K562 (cell line): ENCODE results near the gene TANK. TPM values are rescaled to one million over a fixed set of nuclear protein-coding genes. Genes with fewer than 3 reads are reported as not detected.

Experiments
- ATF2 ChIP-seq: sonication (generic); formaldehyde crosslinking; IDR thresholded peaks from 2 replicates; pipeline ENCODE4 v1.8.1; 2022; ENCODE audit warnings: missing genetic modification reagents
- ATF7 ChIP-seq: fragments of 450-650 bp; IDR thresholded peaks from 2 replicates; pipeline ENCODE4 v1.7.1; 2014; ENCODE audit warnings: mild to moderate bottlenecking, moderate library complexity
- CBFB ChIP-seq: sonication (generic); formaldehyde crosslinking; IDR thresholded peaks from 2 replicates; pipeline ENCODE4 v1.4.0; 2020; ENCODE audit warnings: mild to moderate bottlenecking, missing genetic modification reagents
- E2F8 ChIP-seq: fragments of 450-650 bp; IDR thresholded peaks from 2 replicates; pipeline ENCODE4 v1.7.1; 2018; ENCODE audit warnings: mild to moderate bottlenecking, low read depth; ENCODE audit not compliant: partially characterized antibody
- ETV6 ChIP-seq, 3 experiments: fragments of 150-350 bp in 1 of 3; sonication (generic) in 1 of 3; formaldehyde crosslinking in 1 of 3; IDR thresholded peaks; 2 replicates each; pipeline versions ENCODE4 v1.6.1 to v1.8.0; 2014 to 2022; ENCODE audit warnings: borderline replicate concordance in 2 of 3, low read depth in 2 of 3, antibody characterized with exemption in 1 of 3, low read length in 1 of 3, mild to moderate bottlenecking in 1 of 3, missing genetic modification reagents in 1 of 3
- MTF1 ChIP-seq: fragments of 250-450 bp; sonication (Bioruptor Pico); IDR thresholded peaks from 2 replicates; pipeline ENCODE4 v1.9.0; 2021; ENCODE audit warnings: moderate library complexity, mild to moderate bottlenecking, inconsistent platforms, borderline replicate concordance
- NBN ChIP-seq: fragments of 450-650 bp; IDR thresholded peaks from 2 replicates; pipeline ENCODE4 v1.6.1; 2016; ENCODE audit warnings: low read depth, mild to moderate bottlenecking
- NCOR1 ChIP-seq: fragments of 450-650 bp; IDR thresholded peaks from 2 replicates; pipeline ENCODE4 v1.6.1; 2016; ENCODE audit warnings: mild to moderate bottlenecking, moderate library complexity
- NFE2 ChIP-seq: IDR thresholded peaks from 2 replicates; pipeline ENCODE4 v1.6.1; 2014; ENCODE audit warnings: antibody characterized with exemption, low read depth
- NFIX ChIP-seq: fragments of 250-450 bp; sonication (Bioruptor Pico); IDR thresholded peaks from 2 replicates; pipeline ENCODE4 v1.4.0; 2020; ENCODE audit warnings: low read depth, mild to moderate bottlenecking, moderate library complexity
- RBBP5 ChIP-seq: fragments of 200-600 bp; sonication (generic); IDR thresholded peaks from 2 replicates; pipeline ENCODE4 v1.6.1; 2012; ENCODE audit warnings: borderline replicate concordance, mild to moderate bottlenecking, low read length, control low read depth, inconsistent platforms; ENCODE audit not compliant: insufficient read depth, poor library complexity, severe bottlenecking
- RUNX1 ChIP-seq: sonication (generic); IDR thresholded peaks from 2 replicates; pipeline ENCODE4 v1.6.1; 2016; ENCODE audit warnings: antibody characterized with exemption, low read depth
- SLC30A9 ChIP-seq: fragments of 250-450 bp; sonication (Bioruptor Pico); IDR thresholded peaks from 2 replicates; pipeline ENCODE4 v1.8.0; 2022; ENCODE audit warnings: mild to moderate bottlenecking, moderate library complexity
- SRSF1 ChIP-seq: fragments of 200-400 bp; formaldehyde crosslinking; IDR thresholded peaks from 2 replicates; pipeline ENCODE4 v1.6.1; 2017; ENCODE audit warnings: mild to moderate bottlenecking, low read depth, low read length, moderate library complexity
- TEAD2 ChIP-seq: fragments of 450-650 bp; IDR thresholded peaks from 2 replicates; pipeline ENCODE4 v1.6.1; 2016; ENCODE audit warnings: missing genetic modification characterization, control low read depth, missing compliant biosample characterization
- TFAM ChIP-seq: fragments of 250-450 bp; sonication (Bioruptor Pico); conservative IDR thresholded peaks from 2 replicates; pipeline ENCODE4 v1.5.0; 2021; ENCODE audit warnings: mild to moderate bottlenecking, moderate library complexity
- XRCC3 ChIP-seq: fragments of 450-650 bp; IDR thresholded peaks from 2 replicates; pipeline ENCODE4 v1.6.1; 2017; ENCODE audit warnings: mild to moderate bottlenecking, moderate library complexity
- ZBTB9 ChIP-seq: fragments of 450-650 bp; formaldehyde crosslinking; IDR thresholded peaks from 2 replicates; pipeline ENCODE4 v1.4.0; 2020; ENCODE audit warnings: mild to moderate bottlenecking, moderate library complexity
- ZNF551 ChIP-seq: fragments of 250-450 bp; sonication (Bioruptor Pico); IDR thresholded peaks from 2 replicates; pipeline ENCODE4 v1.5.0; 2021; ENCODE audit warnings: mild to moderate bottlenecking, moderate library complexity
- ZNF584 ChIP-seq: fragments of 200-800 bp; sonication (Bioruptor generic); IDR thresholded peaks from 2 replicates; pipeline ENCODE4 v1.6.1; 2016; ENCODE audit warnings: low read depth, mild to moderate bottlenecking, missing genetic modification characterization, missing compliant biosample characterization
- ZNF780A ChIP-seq: fragments of 250-450 bp; sonication (Bioruptor Pico); IDR thresholded peaks from 2 replicates; pipeline ENCODE4 v1.5.0; 2021; ENCODE audit warnings: mild to moderate bottlenecking
- polyA plus RNA-seq, 8 experiments: library from polyadenylated mRNA; depleted of rRNA in 4 of 8; stranded (reverse) in 5 of 8; unstranded in 3 of 8; fragments of >200 nt; fragmentation: Nextera tagmentation in 2 of 8; fragmentation: Illumina TruSeq in 1 of 8; extraction: Ambion mirVana in 2 of 8; extraction: Trizol in 1 of 8; gene quantifications; 2 replicates each; pipeline versions ENCODE4 v1.2.1 to v1.2.3, GENCODE V29; 2011 to 2014; ENCODE audit warnings: inconsistent platforms in 1 of 8, missing spikeins in 1 of 8
- total RNA-seq, 7 experiments: library from RNA; depleted of rRNA in 6 of 7; stranded (reverse); fragments of >200 nt in 6 of 7; fragmentation: Illumina TruSeq in 2 of 7; extraction: Trizol in 2 of 7; gene quantifications; 2 replicates each; pipeline versions ENCODE4 v1.2.1 to v1.2.3, GENCODE V29; 2011 to 2021; ENCODE audit warnings: low replicate concordance in 1 of 7

TANK gene
- total and polyA plus RNA-seq, 9 of the 15 experiments (the other 6 are each of a cell fraction or from before 2014, with no cell fraction given): 43.0 to 91.5 (median 54.4) TPM

GRCh38 chr2:161170958-161171932, 11.0 kb downstream of the TANK start (continued):
- TF ChIP-seq RBBP5: no peak
- TF ChIP-seq ZNF584 (CRISPR knock-in tag): no peak
- no peak for TF ChIP-seq ZNF780A (CRISPR knock-in tag)
- TF ChIP-seq NBN: no peak
- TF ChIP-seq E2F8: no peak
- peak; percentile 89 for TF ChIP-seq NFE2
- TF ChIP-seq SRSF1: no peak
- no peak for TF ChIP-seq ETV6 (IDR thresholded peaks at IDR 0.05; ENCODE audit: borderline replicate concordance in 1 of 2, low read depth in 2 of 2, low read length in 1 of 2)
- TF ChIP-seq ETV6 (CRISPR knock-in tag; IDR thresholded peaks at IDR 0.05; ENCODE audit: borderline replicate concordance): no peak
- TF ChIP-seq ZNF551: no peak
- no peak for TF ChIP-seq NCOR1
- no peak for TF ChIP-seq ZBTB9 (CRISPR knock-in tag)
- no peak for TF ChIP-seq ATF2 (CRISPR knock-in tag)
- no peak for TF ChIP-seq RUNX1
- no peak for TF ChIP-seq ATF7
- no peak for TF ChIP-seq TFAM
- no peak for TF ChIP-seq CBFB (CRISPR knock-in tag)
- TF ChIP-seq SLC30A9 (CRISPR knock-in tag): no peak
- no peak for TF ChIP-seq MTF1 (CRISPR knock-in tag)
- TF ChIP-seq XRCC3: no peak
- no peak for TF ChIP-seq TEAD2 (tag)
- TF ChIP-seq NFIX (CRISPR knock-in tag): no peak
